DOHH2 (cell line): ENCODE results near the gene PECR.

Source experiments
- CTCF ChIP-seq: fragments of 200-600 bp; sonication (generic); IDR thresholded peaks from one replicate; pipeline ENCODE4 v1.5.1; 2014; ENCODE audit warnings: antibody characterized with exemption, mild to moderate bottlenecking, low read depth, low read length; ENCODE audit not compliant: poor library complexity, severe bottlenecking
- EZH2phosphoT487 ChIP-seq: fragments of 200-600 bp; sonication (generic); IDR thresholded peaks from 2 replicates; pipeline ENCODE4 v1.6.1; 2017; ENCODE audit warnings: borderline replicate concordance, mild to moderate bottlenecking, antibody characterized with exemption, low read length, moderate library complexity, mixed read lengths

- TF ChIP-seq CTCF: no peak
- TF ChIP-seq EZH2phosphoT487: no peak
Observed at GRCh38 chr2:215994911-215995310, 86.7 kb downstream of the PECR start.
